Measurements from ENCODE around the gene DLG3. TPM values are rescaled to one million over a fixed set of nuclear protein-coding genes. Genes with fewer than 3 reads are reported as not detected.

DLG3 gene
- total and polyA plus RNA-seq, 5 donors: 7.3 to 20.8 (median 15.1) TPM

GRCh38 chrX:70437921-70438665 is 6.5 kb upstream of the DLG3 start:
- WGBS: 75% methylated on average over 8 of the region's 8 CpGs
- intact Hi-C loops (cut with DNase I): no loop called here
- ATAC-seq: no peak
- Histone ChIP-seq H3K9me3 (ENCODE audit: control insufficient read depth, low read length) (no peaks in the 10 kb centered on the region), H3K27ac (ENCODE audit: low read length) (no peak overlapping the region), H3K4me3 (ENCODE audit: low read length) (no peak overlapping the region), H3K4me1 (ENCODE audit: control insufficient read depth, insufficient read depth, low read length) (peaks cover 3% of the 10 kb centered on the region), H3K27me3 (ENCODE audit: control insufficient read depth, insufficient read depth) (no peaks in the 10 kb centered on the region)
- no peak for DNase-seq

GRCh38 chrX:70439016-70439415 is 5.6 kb upstream of the DLG3 start:
- Histone ChIP-seq H3K9me3 (ENCODE audit: control insufficient read depth, low read length) (no peaks in the 10 kb centered on the region), H3K4me3 (ENCODE audit: low read length) (no peak overlapping the region), H3K27me3 (ENCODE audit: control insufficient read depth, insufficient read depth) (no peaks in the 10 kb centered on the region), H3K4me1 (ENCODE audit: control insufficient read depth, insufficient read depth, low read length) (no peaks in the 10 kb centered on the region), H3K27ac (ENCODE audit: low read length) (no peak overlapping the region)
- WGBS: 27% methylated on average over 1 of the region's 1 CpG
- ATAC-seq (no peak), DNase-seq (no peak)
- intact Hi-C loops (cut with DNase I): no loop called here

- intact Hi-C loops (cut with DNase I): no loop called here
- Histone ChIP-seq H3K4me3 (ENCODE audit: low read length) (no peak overlapping the region), H3K27ac (ENCODE audit: low read length) (no peak overlapping the region), H3K9me3 (ENCODE audit: control insufficient read depth, low read length) (no peaks in the 10 kb centered on the region), H3K27me3 (ENCODE audit: control insufficient read depth, insufficient read depth) (no peaks in the 10 kb centered on the region), H3K4me1 (ENCODE audit: control insufficient read depth, insufficient read depth, low read length) (no peaks in the 10 kb centered on the region)
- ATAC-seq: no peak
- no peak for DNase-seq
- 56% methylated on average over 6 of the region's 6 CpGs for WGBS
Measured at GRCh38 chrX:70442224-70442623, 2.4 kb upstream of the DLG3 start.

GRCh38 chrX:70444946-70445656 is 466 bp downstream of the DLG3 start:
- 4% methylated on average over 50 of the region's 61 CpGs for WGBS
- peak overlapping the region; percentile 40 for H3K4me3 ChIP-seq (ENCODE audit: low read length)
- H3K27ac ChIP-seq (ENCODE audit: low read length): no peak overlapping the region
- H3K27me3 ChIP-seq (ENCODE audit: control insufficient read depth, insufficient read depth): no peaks in the 10 kb centered on the region
- ATAC-seq: peak in 1 of 2 donors; percentile 19
- no peaks in the 10 kb centered on the region for H3K9me3 ChIP-seq (ENCODE audit: control insufficient read depth, low read length)
- DNase-seq: no peak
- no peaks in the 10 kb centered on the region for H3K4me1 ChIP-seq (ENCODE audit: control insufficient read depth, insufficient read depth, low read length)
- intact Hi-C loops (cut with DNase I): no loop called here

- intact Hi-C loops (cut with DNase I): no loop called here
- ATAC-seq (no peak), DNase-seq (no peak)
- Histone ChIP-seq H3K27ac (ENCODE audit: low read length) (no peak overlapping the region), H3K9me3 (ENCODE audit: control insufficient read depth, low read length) (no peaks in the 10 kb centered on the region), H3K4me3 (ENCODE audit: low read length) (no peak overlapping the region), H3K4me1 (ENCODE audit: control insufficient read depth, insufficient read depth, low read length) (no peaks in the 10 kb centered on the region), H3K27me3 (ENCODE audit: control insufficient read depth, insufficient read depth) (no peaks in the 10 kb centered on the region)
- WGBS: 65% methylated on average over 9 of the region's 9 CpGs
Measured at GRCh38 chrX:70445951-70446350, 1.3 kb downstream of the DLG3 start.

DNA sequence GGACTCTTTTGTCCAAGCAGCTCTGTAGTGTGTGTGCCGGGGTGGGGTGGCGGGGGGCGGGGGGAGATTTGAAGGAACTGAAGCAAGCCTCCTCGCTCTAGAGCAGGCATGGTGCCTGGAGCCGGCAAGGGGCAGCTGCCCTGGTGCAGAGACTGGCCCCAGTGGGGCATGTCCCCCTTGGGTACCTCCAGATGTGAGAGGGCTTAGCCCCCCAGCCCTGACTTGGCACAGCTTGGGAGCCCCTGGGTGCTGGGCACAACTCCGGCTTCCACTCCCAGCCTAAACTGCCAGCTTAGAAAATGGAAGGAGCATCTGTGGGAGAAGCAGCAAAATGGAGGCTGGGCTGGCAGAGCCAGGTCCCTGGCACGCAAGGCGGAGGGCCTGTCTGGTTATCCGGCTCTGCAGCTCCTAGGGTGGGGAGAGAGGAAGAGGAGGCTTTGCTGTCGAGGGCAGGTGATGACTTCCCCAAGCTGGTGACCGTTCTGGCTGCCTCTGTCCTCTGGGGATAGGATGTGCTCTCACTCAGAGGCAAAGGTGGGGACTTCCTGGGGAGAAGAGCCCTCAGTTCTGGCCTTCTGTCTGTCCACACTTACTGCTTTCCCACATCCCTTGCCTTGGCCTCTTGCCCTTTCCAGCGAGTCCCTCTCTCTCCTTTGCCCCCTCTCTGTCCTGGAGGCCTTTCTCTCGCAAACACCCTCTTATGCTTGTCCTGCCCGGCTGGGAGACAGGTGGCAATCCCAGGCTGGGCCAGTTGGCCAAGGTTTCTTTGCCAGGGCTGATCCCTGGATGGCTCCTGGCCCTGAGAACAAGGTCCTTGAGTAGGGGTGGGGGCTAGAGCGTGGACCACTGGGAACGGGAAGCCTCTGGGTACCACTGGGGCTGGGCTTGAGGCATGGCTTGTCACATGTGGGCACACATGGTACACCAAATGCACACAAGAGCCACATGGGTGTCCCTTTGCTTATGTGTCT is 2.0 kb downstream of the DLG3 start:
- Histone ChIP-seq H3K4me1 (ENCODE audit: control insufficient read depth, insufficient read depth, low read length) (no peaks in the 10 kb centered on the region), H3K27me3 (ENCODE audit: control insufficient read depth, insufficient read depth) (no peaks in the 10 kb centered on the region), H3K27ac (ENCODE audit: low read length) (no peak overlapping the region), H3K4me3 (ENCODE audit: low read length) (no peak overlapping the region), H3K9me3 (ENCODE audit: control insufficient read depth, low read length) (no peaks in the 10 kb centered on the region)
- WGBS: 71% methylated on average over 16 of the region's 16 CpGs
- ATAC-seq: no peak
- no peak for DNase-seq
- intact Hi-C loops (cut with DNase I): no loop called here

DNA sequence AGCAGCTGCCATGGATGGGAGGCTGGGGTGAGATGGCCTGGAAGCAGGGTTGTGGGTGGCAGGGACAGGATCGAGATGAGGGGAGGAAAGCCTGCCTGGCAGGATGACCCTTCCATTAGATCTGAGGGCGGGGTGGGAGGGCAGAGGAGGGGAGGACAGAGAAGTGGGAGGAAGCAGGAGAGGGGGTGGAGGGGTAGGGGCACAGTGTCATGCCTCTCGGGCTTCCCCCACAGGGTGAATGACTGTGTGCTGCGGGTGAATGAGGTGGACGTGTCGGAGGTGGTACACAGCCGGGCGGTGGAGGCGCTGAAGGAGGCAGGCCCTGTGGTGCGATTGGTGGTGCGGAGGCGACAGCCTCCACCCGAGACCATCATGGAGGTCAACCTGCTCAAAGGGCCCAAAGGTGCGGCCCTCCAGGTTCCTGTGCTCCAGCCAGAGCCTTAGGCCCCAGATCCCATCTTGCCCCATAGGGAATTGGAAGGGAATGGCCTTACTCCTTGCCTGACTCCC is 4.9 kb downstream of the DLG3 start:
- H3K4me1 ChIP-seq (ENCODE audit: control insufficient read depth, insufficient read depth, low read length): no peaks in the 10 kb centered on the region
- DNase-seq (peak in 1 of 3 donors; percentile 51), ATAC-seq (no peak)
- no peak overlapping the region for H3K27ac ChIP-seq (ENCODE audit: low read length)
- no peaks in the 10 kb centered on the region for H3K9me3 ChIP-seq (ENCODE audit: control insufficient read depth, low read length)
- WGBS: 98% methylated on average over 14 of the region's 14 CpGs
- H3K27me3 ChIP-seq (ENCODE audit: control insufficient read depth, insufficient read depth): no peaks in the 10 kb centered on the region
- H3K4me3 ChIP-seq (ENCODE audit: low read length): no peak overlapping the region
- intact Hi-C loops (cut with DNase I): no loop called here

- no peaks in the 10 kb centered on the region for H3K9me3 ChIP-seq (ENCODE audit: control insufficient read depth, low read length)
- peak overlapping the region; percentile 67 for H3K4me3 ChIP-seq (ENCODE audit: low read length)
- H3K4me1 ChIP-seq (ENCODE audit: control insufficient read depth, insufficient read depth, low read length): no peaks in the 10 kb centered on the region
- ATAC-seq: peak; percentile 30 to 46
- peak; percentile 49 to 80 (median 79) for DNase-seq
- no peaks in the 10 kb centered on the region for H3K27me3 ChIP-seq (ENCODE audit: control insufficient read depth, insufficient read depth)
- H3K27ac ChIP-seq (ENCODE audit: low read length): no peak overlapping the region
- intact Hi-C loops (cut with DNase I): loop anchor here in 3 of 4 donors (5.0 to 10.0 kb wide), 3 partner anchors 100 to 213 kb away; no protein-coding TSS in a partner anchor
- WGBS: under 1% methylated on average over 39 of the region's 39 CpGs
Measured at GRCh38 chrX:70452143-70452733, 7.6 kb downstream of the DLG3 start.

- H3K4me3 ChIP-seq (ENCODE audit: low read length): peak overlapping the region; percentile 67
- no peak for ATAC-seq
- DNase-seq: no peak
- H3K4me1 ChIP-seq (ENCODE audit: control insufficient read depth, insufficient read depth, low read length): no peaks in the 10 kb centered on the region
- H3K27me3 ChIP-seq (ENCODE audit: control insufficient read depth, insufficient read depth): no peaks in the 10 kb centered on the region
- 59% methylated on average over 5 of the region's 5 CpGs for WGBS
- H3K9me3 ChIP-seq (ENCODE audit: control insufficient read depth, low read length): no peaks in the 10 kb centered on the region
- intact Hi-C loops (cut with DNase I): loop anchor here in 3 of 4 donors (5.0 to 10.0 kb wide), 3 partner anchors 99 to 212 kb away; no protein-coding TSS in a partner anchor
- no peak overlapping the region for H3K27ac ChIP-seq (ENCODE audit: low read length)
Measured at GRCh38 chrX:70453024-70453618, 8.5 kb downstream of the DLG3 start.

Data from right cardiac atrium (tissue), 5 donors.